GM19238 (cell line): ENCODE measurements around the gene RCC1.
A peak's percentile ranks its signal among the peaks of the same experiment; 100 is the strongest.
"Not testable (repeated sequence)": the region's sequence is repeated elsewhere in the genome, so short reads cannot be mapped to it uniquely, and the experiment has no call there.

Source experiments
- DNase-seq: peaks from one replicate; pipeline ENCODE4 v3.0.0; 2011; ENCODE audit warnings: low spot score; ENCODE audit not compliant: insufficient read length

Gene RCC1

GRCh38 chr1:28545246-28545628 is 39.4 kb downstream of the RCC1 start:
- no peak for DNase-seq

- no peak for DNase-seq
Measured at GRCh38 chr1:28548318-28548717, 42.5 kb downstream of the RCC1 start.

- DNase-seq: no peak
Measured at GRCh38 chr1:28551381-28551780, 45.5 kb downstream of the RCC1 start.

GRCh38 chr1:28552758-28553663 is 47.2 kb downstream of the RCC1 start, which contains the start of gene TRNAU1AP:
TSS of gene TRNAU1AP (plus strand) at chr1:28553085. CDS start at chr1:28553111, 26 bp downstream.
- DNase-seq: peak; percentile 90

- DNase-seq: no peak
Measured at GRCh38 chr1:28560886-28561285, 55.0 kb downstream of the RCC1 start.

GRCh38 chr1:28564310-28564709 is 58.5 kb downstream of the RCC1 start:
- DNase-seq: no peak

- no peak for DNase-seq
Measured at GRCh38 chr1:28565040-28565439, 59.2 kb downstream of the RCC1 start.

GRCh38 chr1:28565726-28566125 is 59.9 kb downstream of the RCC1 start:
- no peak for DNase-seq

- no peak for DNase-seq
Measured at GRCh38 chr1:28566931-28567330, 61.1 kb downstream of the RCC1 start.

GRCh38 chr1:28571911-28572310 is 66.1 kb downstream of the RCC1 start:
- no peak for DNase-seq

- not testable (repeated sequence) for DNase-seq
Measured at GRCh38 chr1:28572891-28573290, 67.0 kb downstream of the RCC1 start.

- DNase-seq: no peak
Measured at GRCh38 chr1:28573564-28573963, 67.7 kb downstream of the RCC1 start.

- DNase-seq: no peak
Measured at GRCh38 chr1:28577052-28577678, 71.3 kb downstream of the RCC1 start.

GRCh38 chr1:28577738-28578536 is 72.1 kb downstream of the RCC1 start:
- no peak for DNase-seq

- DNase-seq: no peak
Measured at GRCh38 chr1:28578696-28579218, 72.9 kb downstream of the RCC1 start.

GRCh38 chr1:28579401-28579800 is 73.6 kb downstream of the RCC1 start:
- DNase-seq: no peak

GRCh38 chr1:28580722-28581530 is 75.1 kb downstream of the RCC1 start:
- DNase-seq: peak; percentile 43

GRCh38 chr1:28581531-28582247 is 75.8 kb downstream of the RCC1 start:
- DNase-seq: peak; percentile 87

GRCh38 chr1:28582248-28582615 is 76.4 kb downstream of the RCC1 start:
- DNase-seq: no peak
